Neuronal stem cell (in vitro differentiated cells): Measurements from ENCODE around the gene DLX1.

Experiments used
- DNase-seq: peaks from one replicate; pipeline ENCODE4 v3.0.0-alpha.2; 2013; ENCODE audit warnings: low spot score
- H2AFZ ChIP-seq: one replicate; pipeline ENCODE4 v1.6.1; 2013; ENCODE audit warnings: mild to moderate bottlenecking, low read length, inconsistent platforms
- H2AK5ac ChIP-seq: 2 replicates; pipeline ENCODE4 v1.6.1; 2013; ENCODE audit warnings: low read depth, mild to moderate bottlenecking, inconsistent platforms, low read length, moderate library complexity, mixed read lengths
- H2BK120ac ChIP-seq: 2 replicates; pipeline ENCODE4 v1.6.1; 2013; ENCODE audit warnings: low read depth, mild to moderate bottlenecking, inconsistent platforms, low read length, moderate library complexity, mixed read lengths
- H2BK12ac ChIP-seq: one replicate; pipeline ENCODE4 v1.6.1; 2013; ENCODE audit warnings: low read length, inconsistent platforms
- H2BK15ac ChIP-seq: 2 replicates; pipeline ENCODE4 v1.6.1; 2013; ENCODE audit warnings: mild to moderate bottlenecking, low read length, inconsistent platforms, mixed read lengths
- H2BK5ac ChIP-seq: one replicate; pipeline ENCODE4 v1.6.1; 2013; ENCODE audit warnings: inconsistent platforms, mild to moderate bottlenecking, low read length, moderate library complexity
- H3K14ac ChIP-seq: one replicate; pipeline ENCODE4 v1.6.1; 2013; ENCODE audit warnings: low read length, inconsistent platforms
- H3K18ac ChIP-seq: 2 replicates; pipeline ENCODE4 v1.6.1; 2013; ENCODE audit warnings: low read length, inconsistent platforms
- H3K23ac ChIP-seq: 2 replicates; pipeline ENCODE4 v1.6.1; 2013; ENCODE audit warnings: low read depth, mild to moderate bottlenecking, mixed read lengths, low read length, inconsistent platforms; ENCODE audit not compliant: poor library complexity
- H3K27ac ChIP-seq: replicated peaks from 3 replicates; pipeline ENCODE4 v1.5.1; 2013; ENCODE audit warnings: low read length, inconsistent platforms
- H3K27me3 ChIP-seq, 3 experiments: 2 replicates each; pipeline ENCODE4 v1.6.1; 2013; ENCODE audit warnings: low read length in 3 of 3, mild to moderate bottlenecking in 2 of 3, inconsistent platforms in 1 of 3, low read depth in 1 of 3, mixed read lengths in 1 of 3, moderate library complexity in 1 of 3; ENCODE audit not compliant: control insufficient read depth in 3 of 3, insufficient read depth in 3 of 3
- H3K36me3 ChIP-seq, 2 donors: replicated peaks in 1 of 2; 2 replicates each; pipeline ENCODE4 v1.6.1; 2013; ENCODE audit warnings: low read length in 2 of 2; ENCODE audit not compliant: control insufficient read depth in 2 of 2, insufficient read depth in 2 of 2
- H3K4ac ChIP-seq: 2 replicates; pipeline ENCODE4 v1.6.1; 2013; ENCODE audit warnings: inconsistent platforms, mild to moderate bottlenecking, low read length, moderate library complexity
- H3K4me1 ChIP-seq, 2 donors: 1 replicate in 1 of 2; 2 replicates in 1 of 2; pipeline ENCODE4 v1.6.1; 2013; ENCODE audit warnings: low read length in 2 of 2, low read depth in 1 of 2; ENCODE audit not compliant: control insufficient read depth in 2 of 2, insufficient read depth in 1 of 2
- H3K4me2 ChIP-seq: one replicate; pipeline ENCODE4 v1.6.1; 2013; ENCODE audit warnings: mild to moderate bottlenecking, low read length, inconsistent platforms; ENCODE audit not compliant: insufficient read depth, poor library complexity, severe bottlenecking
- H3K4me3 ChIP-seq, 2 donors: 2 replicates each; pipeline ENCODE4 v1.5.1; 2013; ENCODE audit warnings: low read length in 2 of 2, mild to moderate bottlenecking in 2 of 2, inconsistent platforms in 1 of 2, moderate library complexity in 1 of 2
- H3K79me1 ChIP-seq: one replicate; pipeline ENCODE4 v1.6.1; 2013; ENCODE audit warnings: low read depth, mild to moderate bottlenecking, inconsistent platforms, low read length, moderate library complexity
- H3K9ac ChIP-seq: one replicate; pipeline ENCODE4 v1.6.1; 2013; ENCODE audit warnings: mild to moderate bottlenecking, low read depth, low read length, inconsistent platforms; ENCODE audit not compliant: poor library complexity
- H3K9me3 ChIP-seq, 2 donors: replicated peaks in 1 of 2; 2 replicates each; pipeline versions ENCODE3 to v1.6.1; 2013; ENCODE audit warnings: low read length in 2 of 2, mild to moderate bottlenecking in 2 of 2, inconsistent platforms in 1 of 2, low read depth in 1 of 2, mixed read lengths in 1 of 2, moderate library complexity in 1 of 2; ENCODE audit not compliant: control insufficient read depth in 2 of 2, insufficient read depth in 1 of 2
- H4K8ac ChIP-seq: one replicate; pipeline ENCODE4 v1.6.1; 2013; ENCODE audit warnings: low read depth, mild to moderate bottlenecking, inconsistent platforms, low read length, moderate library complexity
- H4K91ac ChIP-seq: one replicate; pipeline ENCODE4 v1.6.1; 2013; ENCODE audit warnings: low read length, low read depth, mild to moderate bottlenecking, inconsistent platforms; ENCODE audit not compliant: poor library complexity
- WGBS, 2 donors: extraction: QIAGEN DNeasy Blood & Tissue Kit; methylation state at CpG; one replicate each; pipeline ENCODE4 v1.1.7; 2013; ENCODE audit warnings: missing lambda C conversion rate in 2 of 2, mixed read lengths in 1 of 2; ENCODE audit not compliant: insufficient read length in 2 of 2, insufficient replicate concordance in 1 of 2; ENCODE audit errors: extremely low coverage in 2 of 2; 5-methylcytosine and 5-hydroxymethylcytosine counted together

DLX1 gene

GRCh38 chr2:172091761-172092566, 6.7 kb downstream of the DLX1 start:
- no peak for DNase-seq

GRCh38 chr2:172092716-172093415, 7.6 kb downstream of the DLX1 start:
- H3K4me1 ChIP-seq: peaks cover 17 to 22% of the 10 kb centered on the region in 2 donors
- no CpG with 5 or more reads among the region's 19 CpGs for whole genome bisulfite sequencing, 2 donors
- no peak overlapping the region for H2BK15ac ChIP-seq
- H3K4me2 ChIP-seq: no peak overlapping the region
- no peak overlapping the region for H3K4me3 ChIP-seq
- H3K79me1 ChIP-seq: no peaks in the 10 kb centered on the region
- DNase-seq: peak; percentile 44
- H3K18ac ChIP-seq: no peak overlapping the region
- no peaks in the 10 kb centered on the region for H3K36me3 ChIP-seq
- no peak overlapping the region for H2BK120ac ChIP-seq
- H2BK5ac ChIP-seq: no peak overlapping the region
- no peak overlapping the region for H4K8ac ChIP-seq
- no peaks in the 10 kb centered on the region for H3K9me3 ChIP-seq
- no peak overlapping the region for H2AFZ ChIP-seq
- H2AK5ac ChIP-seq: no peak overlapping the region
- no peak overlapping the region for H3K27ac ChIP-seq
- no peak overlapping the region for H3K14ac ChIP-seq
- H3K9ac ChIP-seq: no peak overlapping the region
- peaks cover 62 to 98% (median 97%) of the 10 kb centered on the region in 3 experiments for H3K27me3 ChIP-seq
- H2BK12ac ChIP-seq: no peak overlapping the region
- no peak overlapping the region for H3K23ac ChIP-seq
- H3K4ac ChIP-seq: no peak overlapping the region
- no peak overlapping the region for H4K91ac ChIP-seq

More at GRCh38 chr2:172091761-172092566, 6.7 kb downstream of the DLX1 start:
- Histone ChIP-seq H2AK5ac (no peak overlapping the region), H3K18ac (no peak overlapping the region), H3K79me1 (no peaks in the 10 kb centered on the region), H3K4me3 (no peak overlapping the region), H3K9me3 (no peaks in the 10 kb centered on the region), H2BK120ac (no peak overlapping the region), H3K9ac (no peak overlapping the region), H4K8ac (no peak overlapping the region), H2BK5ac (no peak overlapping the region), H3K4me2 (no peak overlapping the region), H3K23ac (no peak overlapping the region), H3K14ac (no peak overlapping the region), H3K27ac (no peak overlapping the region), H3K4me1 (peaks cover 14 to 19% of the 10 kb centered on the region in 2 donors), H2BK15ac (no peak overlapping the region), H3K27me3 (peaks cover 59 to 98% (median 96%) of the 10 kb centered on the region in 3 experiments), H2AFZ (no peak overlapping the region), H3K4ac (no peak overlapping the region), H4K91ac (no peak overlapping the region), H3K36me3 (no peaks in the 10 kb centered on the region), H2BK12ac (no peak overlapping the region)
- WGBS, 2 donors: no CpG with 5 or more reads among the region's 11 CpGs

- H2BK12ac ChIP-seq: no peak overlapping the region
- H2BK120ac ChIP-seq: no peak overlapping the region
- no peak overlapping the region for H3K4me2 ChIP-seq
- H2AK5ac ChIP-seq: no peak overlapping the region
- H3K4ac ChIP-seq: no peak overlapping the region
- no peak for DNase-seq
- peaks cover 16 to 24% of the 10 kb centered on the region in 2 donors for H3K4me1 ChIP-seq
- H2AFZ ChIP-seq: no peak overlapping the region
- no peak overlapping the region for H2BK5ac ChIP-seq
- H3K27ac ChIP-seq: no peak overlapping the region
- no peaks in the 10 kb centered on the region for H3K9me3 ChIP-seq
- H3K79me1 ChIP-seq: no peaks in the 10 kb centered on the region
- no peak overlapping the region for H3K18ac ChIP-seq
- no peak overlapping the region for H4K91ac ChIP-seq
- H3K23ac ChIP-seq: no peak overlapping the region
- H3K14ac ChIP-seq: no peak overlapping the region
- no peaks in the 10 kb centered on the region for H3K36me3 ChIP-seq
- WGBS, 2 donors: no CpG with 5 or more reads among the region's 18 CpGs
- no peak overlapping the region for H3K9ac ChIP-seq
- H4K8ac ChIP-seq: no peak overlapping the region
- H3K4me3 ChIP-seq: no peak overlapping the region
- H2BK15ac ChIP-seq: no peak overlapping the region
- peaks cover 60 to 98% (median 97%) of the 10 kb centered on the region in 3 experiments for H3K27me3 ChIP-seq
Measured at GRCh38 chr2:172093416-172094293, 8.3 kb downstream of the DLX1 start.
